ENCODE measurements around the gene REPS1. TPM values are rescaled to one million over a fixed set of nuclear protein-coding genes. Genes with fewer than 3 reads are reported as not detected.

The REPS1 gene
- total RNA-seq, 1 experiment from 2014 or later = 74.4 TPM

DNA sequence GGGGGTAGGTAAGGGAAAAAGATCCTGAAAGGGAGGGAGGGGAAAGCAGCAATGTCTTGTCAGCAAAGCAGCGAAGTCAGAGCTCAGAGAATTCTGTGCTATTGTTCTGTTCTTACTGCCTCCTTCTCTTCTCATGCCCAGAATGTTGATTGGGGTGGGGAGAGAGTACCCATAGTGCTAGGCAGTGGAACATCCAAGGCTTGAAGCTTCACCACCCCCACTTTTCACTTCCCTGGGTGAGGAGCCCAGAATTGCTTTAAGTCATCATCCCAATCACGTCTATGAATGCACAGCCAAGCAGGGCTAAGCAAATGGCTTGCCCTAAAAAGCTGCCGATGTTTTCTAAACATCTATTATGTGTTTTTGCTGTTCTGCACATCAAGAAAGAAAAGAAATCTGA, 16.5 kb downstream of the REPS1 start:
- Histone ChIP-seq H3K79me2 (ENCODE audit: insufficient read depth, low read length) (peaks cover 19% of the 10 kb centered on the region; the same call in 1 of the 2 replicates), H4K8ac (replicated peaks; ENCODE audit: insufficient read length, low read depth, low read length) (no peak overlapping the region), H3K4me1 (ENCODE audit: insufficient read depth, low read length) (peaks cover 9% of the 10 kb centered on the region; the same call in 1 of the 2 replicates), H3K23me2 (ENCODE audit: insufficient read length, low read depth, low read length, poor library complexity, severe bottlenecking) (no peaks in the 10 kb centered on the region), H4K5ac (ENCODE audit: insufficient read length, low read depth, low read length) (no peak overlapping the region), H2BK12ac (ENCODE audit: insufficient read length, low read depth, low read length) (no peak overlapping the region), H3K4ac (ENCODE audit: low read depth, low read length) (no peak overlapping the region), H2BK5ac (ENCODE audit: insufficient read length, low read length) (no peak overlapping the region), H3K14ac (ENCODE audit: insufficient read depth, low read length) (no peak overlapping the region), H4K20me1 (ENCODE audit: control insufficient read depth, insufficient read depth, insufficient read length) (no peaks in the 10 kb centered on the region), H3K9me3 (ENCODE audit: control insufficient read depth, low read depth, low read length) (no peaks in the 10 kb centered on the region), H3K4me2 (ENCODE audit: insufficient read depth, insufficient read length, low read length) (no peak overlapping the region), H3K23ac (ENCODE audit: insufficient read length, low read depth, low read length) (no peak overlapping the region), H4K91ac (ENCODE audit: insufficient read length, low read depth, low read length) (no peak overlapping the region), H2AFZ (ENCODE audit: low read length) (no peak overlapping the region), H2BK15ac (ENCODE audit: low read depth, low read length) (no peak overlapping the region), H3K79me1 (ENCODE audit: insufficient read depth, low read depth, low read length, poor library complexity, severe bottlenecking) (no peaks in the 10 kb centered on the region), H3K27ac (ENCODE audit: insufficient read length, low read depth, low read length) (no peak overlapping the region), H2BK120ac (ENCODE audit: low read depth, low read length, poor library complexity, severe bottlenecking) (no peak overlapping the region), H3K56ac (ENCODE audit: insufficient read length, low read depth, low read length) (no peak overlapping the region), H3K18ac (ENCODE audit: insufficient read length, low read depth, low read length) (no peak overlapping the region), H3T11ph (ENCODE audit: low read length) (no peak overlapping the region), H3K27me3 (ENCODE audit: insufficient read depth, low read length) (no peaks in the 10 kb centered on the region), H2BK20ac (ENCODE audit: low read depth, low read length, poor library complexity, severe bottlenecking) (no peak overlapping the region), H2AK5ac (ENCODE audit: insufficient read length, low read length) (no peak overlapping the region), H3K9ac (ENCODE audit: extremely low read depth, insufficient read length, low read length) (no peak overlapping the region)
- H3K27ac Mint-ChIP-seq = peak overlapping the region; percentile 51 to 80 (median 66); a peak in 5 of 7 replicates
- no CpG with 5 or more reads among the region's 3 CpGs for WGBS (ENCODE audit: extremely low coverage, insufficient read length, low lambda C conversion rate)
- DNase-seq = no peak
- TF ChIP-seq, protein P1, sequence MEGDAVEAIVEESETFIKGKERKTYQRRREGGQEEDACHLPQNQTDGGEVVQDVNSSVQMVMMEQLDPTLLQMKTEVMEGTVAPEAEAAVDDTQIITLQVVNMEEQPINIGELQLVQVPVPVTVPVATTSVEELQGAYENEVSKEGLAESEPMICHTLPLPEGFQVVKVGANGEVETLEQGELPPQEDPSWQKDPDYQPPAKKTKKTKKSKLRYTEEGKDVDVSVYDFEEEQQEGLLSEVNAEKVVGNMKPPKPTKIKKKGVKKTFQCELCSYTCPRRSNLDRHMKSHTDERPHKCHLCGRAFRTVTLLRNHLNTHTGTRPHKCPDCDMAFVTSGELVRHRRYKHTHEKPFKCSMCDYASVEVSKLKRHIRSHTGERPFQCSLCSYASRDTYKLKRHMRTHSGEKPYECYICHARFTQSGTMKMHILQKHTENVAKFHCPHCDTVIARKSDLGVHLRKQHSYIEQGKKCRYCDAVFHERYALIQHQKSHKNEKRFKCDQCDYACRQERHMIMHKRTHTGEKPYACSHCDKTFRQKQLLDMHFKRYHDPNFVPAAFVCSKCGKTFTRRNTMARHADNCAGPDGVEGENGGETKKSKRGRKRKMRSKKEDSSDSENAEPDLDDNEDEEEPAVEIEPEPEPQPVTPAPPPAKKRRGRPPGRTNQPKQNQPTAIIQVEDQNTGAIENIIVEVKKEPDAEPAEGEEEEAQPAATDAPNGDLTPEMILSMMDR (conservative IDR thresholded peaks at IDR 0.05) = no peak
- H3K36me3 Mint-ChIP-seq (ENCODE audit: insufficient read depth in 1 of 3, low read depth in 3 of 3) = peaks cover 0 to 2% (median 0%) of the 10 kb centered on the region in 3 experiments; a peak in 1 of 7 replicates
- H3K9me3 Mint-ChIP-seq = no peaks in the 10 kb centered on the region
- H3K4me3 Mint-ChIP-seq = peak overlapping the region in 1 of 2 experiments; percentile 7; a peak in 2 of 5 replicates
- peaks cover 63 to 73% of the 10 kb centered on the region in 2 experiments for H3K4me1 Mint-ChIP-seq
- H3K27me3 Mint-ChIP-seq (ENCODE audit: low read depth) = no peaks in the 10 kb centered on the region
